ENCODE results near the gene MTA2. TPM values are rescaled to one million over a fixed set of nuclear protein-coding genes. Genes with fewer than 3 reads are reported as not detected.
"Not testable (repeated sequence)": the region's sequence is repeated elsewhere in the genome, so short reads cannot be mapped to it uniquely, and the experiment has no call there.

MTA2 gene
- total RNA-seq, 1 experiment from 2014 or later = 91.2 TPM

DNA sequence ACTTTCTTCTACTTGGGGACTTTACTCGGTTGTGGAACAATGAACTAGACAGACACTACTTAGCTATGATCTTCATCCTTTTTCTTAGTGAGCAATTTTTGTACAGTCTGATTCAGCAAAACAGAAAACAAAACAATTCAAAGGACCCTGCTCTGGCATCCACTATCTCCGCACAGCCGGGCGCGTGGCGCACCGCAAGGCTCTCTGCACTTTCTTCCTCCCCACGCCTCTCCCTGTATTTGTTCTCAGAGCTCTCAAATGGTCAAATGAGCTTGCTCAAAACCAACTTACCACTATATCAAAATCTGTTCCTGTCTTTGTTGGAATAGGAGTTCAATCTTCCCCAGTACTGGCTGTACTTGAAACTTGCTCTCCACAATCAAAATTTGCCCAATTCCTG is 35.4 kb downstream of the MTA2 start:
- DNase-seq (ENCODE audit: low read depth) = no peak

DNA sequence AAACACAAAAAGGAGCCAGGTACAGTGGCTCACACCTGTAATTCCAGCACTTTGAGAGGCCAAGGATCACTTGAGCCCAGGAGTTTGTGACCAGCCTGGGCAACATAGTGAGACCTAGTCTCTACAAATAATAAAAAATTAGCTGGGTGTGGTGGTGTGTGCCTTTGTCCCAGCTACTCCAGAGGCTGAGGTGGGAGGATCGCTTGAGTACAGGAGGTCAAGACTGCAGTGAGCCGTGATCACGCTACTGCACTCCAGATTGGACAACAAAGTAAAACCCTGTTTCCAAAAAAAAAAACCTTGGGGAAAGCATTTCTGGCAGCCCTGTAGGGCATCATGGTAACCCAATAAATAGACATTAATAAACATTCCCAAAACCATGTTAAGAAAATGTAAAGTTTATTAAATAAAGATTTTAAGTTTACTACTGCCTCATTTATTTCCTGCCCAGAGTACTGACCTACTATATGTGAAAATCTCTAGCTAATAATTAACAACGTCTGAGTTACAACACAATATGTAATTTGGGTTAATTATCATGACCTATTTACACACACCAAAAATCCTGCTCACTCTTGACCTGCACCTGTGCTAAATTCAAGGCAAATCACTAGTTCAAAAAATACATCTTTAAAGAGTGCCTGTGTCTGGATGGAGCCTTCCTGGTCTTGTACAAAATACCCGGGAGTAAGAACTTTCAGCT is 36.4 kb downstream of the MTA2 start:
- no peak for DNase-seq (ENCODE audit: low read depth)

DNA sequence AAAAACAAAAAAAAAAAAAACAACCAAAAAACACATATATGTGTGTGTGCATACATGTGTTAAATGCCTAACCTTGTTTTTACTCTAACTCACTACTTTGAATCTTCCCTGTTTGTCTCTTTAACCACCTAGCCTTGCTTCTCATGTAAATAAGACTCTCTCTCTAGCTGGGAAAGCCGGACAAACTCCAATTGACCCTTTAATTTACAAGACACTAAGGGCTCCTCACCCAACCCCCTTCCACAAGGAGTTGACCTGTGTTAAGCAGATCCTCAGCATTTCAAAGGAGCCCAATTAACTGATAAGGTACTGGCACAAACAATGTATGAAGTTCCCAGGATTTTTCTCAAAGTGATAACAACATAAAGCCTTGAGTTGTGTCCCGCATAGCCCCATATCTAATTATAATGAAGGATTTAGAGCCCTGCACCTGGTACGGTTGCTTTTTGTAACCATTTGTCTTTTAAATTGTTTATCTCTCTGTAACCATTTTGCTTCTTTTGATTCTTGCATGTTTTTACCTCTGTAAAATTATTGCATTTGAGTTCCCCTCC is 39.9 kb downstream of the MTA2 start:
- DNase-seq (ENCODE audit: low read depth) = not testable (repeated sequence)

DNA sequence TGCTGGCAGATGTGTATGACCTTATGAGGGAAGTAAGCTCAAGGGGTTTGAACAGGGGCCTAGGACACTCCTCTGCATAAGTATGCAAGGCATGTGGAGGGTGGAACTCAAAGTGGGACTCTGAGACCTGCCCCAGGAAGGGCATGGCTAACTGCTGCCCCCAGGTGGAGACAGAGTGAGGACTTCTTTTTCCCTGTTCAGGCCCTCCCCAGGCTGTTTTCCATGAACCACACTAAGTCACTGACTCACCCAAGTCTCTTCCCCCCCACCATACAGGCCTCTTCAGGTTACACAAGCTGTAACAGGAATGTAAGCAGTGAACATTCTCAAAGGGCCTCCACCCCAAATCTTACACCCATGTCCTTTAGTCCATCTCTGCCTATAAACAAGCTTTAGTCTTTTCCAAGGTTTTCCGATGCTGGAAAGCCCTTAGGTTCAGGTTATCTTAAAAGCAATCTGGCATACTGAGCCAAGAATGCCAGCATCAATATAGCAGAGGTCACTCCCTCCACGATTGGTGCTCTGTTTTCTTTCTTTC is 41.0 kb downstream of the MTA2 start:
- DNase-seq (ENCODE audit: low read depth) = peak; percentile 95

DNA sequence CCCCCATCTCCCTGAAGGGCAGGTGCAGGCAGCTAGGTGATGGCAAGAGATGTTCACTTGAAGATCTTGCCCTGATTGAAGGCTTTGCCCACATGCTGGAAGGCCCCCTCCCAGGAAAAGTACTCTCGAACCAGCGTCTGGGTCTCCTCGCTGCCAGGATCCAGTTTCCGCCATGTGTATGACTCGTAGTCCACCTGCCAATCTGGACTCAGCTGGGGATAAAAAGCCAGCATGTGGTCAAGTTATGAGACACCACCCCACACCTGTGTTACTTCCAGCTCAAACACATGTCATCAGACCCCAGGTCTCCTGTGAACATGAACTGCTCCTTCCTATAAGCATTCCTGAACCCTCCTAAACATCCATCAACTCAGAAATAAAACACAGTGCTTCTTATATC is 42.0 kb downstream of the MTA2 start:
- not testable (repeated sequence) for DNase-seq (ENCODE audit: low read depth)

DNA sequence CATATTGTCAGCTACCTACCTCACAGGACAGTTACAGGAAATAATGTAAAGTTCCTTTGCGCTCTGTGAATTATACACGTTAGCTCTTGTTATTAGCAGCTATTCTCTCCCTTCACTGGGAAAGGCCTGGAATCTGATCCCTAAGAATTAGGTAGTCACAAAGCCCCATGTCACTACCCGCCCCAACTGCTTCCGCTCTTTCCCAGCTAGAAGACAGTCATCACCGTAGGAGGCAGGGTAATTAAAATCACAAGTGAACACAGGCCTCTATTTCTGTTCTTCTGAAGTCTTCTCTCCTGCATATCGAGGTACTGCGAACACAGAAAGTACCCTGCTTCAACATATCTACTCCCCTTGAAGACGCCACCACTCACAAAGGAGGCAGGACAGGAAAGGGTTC is 42.5 kb downstream of the MTA2 start:
- no peak for DNase-seq (ENCODE audit: low read depth)

DNA sequence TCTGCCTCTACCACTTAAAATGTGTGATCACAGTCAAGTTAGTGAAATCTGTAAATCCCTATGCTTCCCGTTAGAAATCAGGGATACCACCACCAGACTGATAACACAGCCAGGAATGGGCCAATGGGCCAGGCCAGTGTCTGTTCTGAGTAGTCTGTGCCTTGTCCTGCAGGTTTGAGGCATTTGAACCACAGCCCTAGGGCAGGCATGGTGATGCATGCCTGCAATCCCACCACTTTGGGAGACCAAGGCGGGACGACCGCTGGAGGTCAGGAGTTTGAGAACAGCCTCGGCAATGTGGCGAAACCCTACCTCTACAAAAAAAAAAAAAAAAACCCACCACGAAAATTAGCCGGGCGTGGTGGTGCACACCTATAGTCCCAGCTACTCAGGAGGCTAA is 43.0 kb downstream of the MTA2 start:
- no peak for DNase-seq (ENCODE audit: low read depth)

DNA sequence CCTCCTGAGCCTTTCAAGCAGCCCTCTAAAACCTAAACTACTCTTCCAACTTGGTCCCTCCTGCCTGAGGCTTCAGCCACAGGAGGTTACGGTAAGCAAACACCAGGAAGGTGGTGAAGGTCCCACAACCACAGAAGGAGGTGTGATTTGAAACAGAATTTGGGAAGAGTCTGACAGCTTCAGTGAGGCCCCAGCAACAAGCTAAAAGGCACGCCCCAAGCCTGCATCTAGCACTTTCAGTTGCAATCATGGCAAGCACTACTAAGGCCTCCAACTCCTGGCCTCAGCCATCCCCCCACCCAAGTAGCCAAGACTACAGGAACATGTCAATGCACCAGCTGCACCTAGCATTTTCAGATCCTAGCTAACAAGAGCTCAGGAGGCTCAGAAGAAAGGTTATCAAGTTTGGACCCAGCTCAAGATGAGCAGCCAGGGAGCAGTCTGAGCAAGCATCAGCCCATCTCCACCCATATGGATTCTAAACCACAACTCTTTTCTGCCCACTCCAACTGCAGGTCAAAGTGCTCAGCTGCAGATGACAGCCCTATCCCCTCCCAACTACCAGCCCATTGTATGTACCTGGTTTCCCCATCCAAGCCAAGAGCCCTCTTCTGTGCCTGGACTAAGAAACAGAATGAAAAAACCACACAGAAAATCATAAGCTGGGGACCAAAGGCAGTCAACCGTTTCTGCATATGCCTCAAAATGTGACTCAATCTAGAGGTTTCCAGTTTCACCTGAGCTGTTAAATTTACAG is 44.6 kb downstream of the MTA2 start:
- DNase-seq (ENCODE audit: low read depth) = peak; percentile 39

DNA sequence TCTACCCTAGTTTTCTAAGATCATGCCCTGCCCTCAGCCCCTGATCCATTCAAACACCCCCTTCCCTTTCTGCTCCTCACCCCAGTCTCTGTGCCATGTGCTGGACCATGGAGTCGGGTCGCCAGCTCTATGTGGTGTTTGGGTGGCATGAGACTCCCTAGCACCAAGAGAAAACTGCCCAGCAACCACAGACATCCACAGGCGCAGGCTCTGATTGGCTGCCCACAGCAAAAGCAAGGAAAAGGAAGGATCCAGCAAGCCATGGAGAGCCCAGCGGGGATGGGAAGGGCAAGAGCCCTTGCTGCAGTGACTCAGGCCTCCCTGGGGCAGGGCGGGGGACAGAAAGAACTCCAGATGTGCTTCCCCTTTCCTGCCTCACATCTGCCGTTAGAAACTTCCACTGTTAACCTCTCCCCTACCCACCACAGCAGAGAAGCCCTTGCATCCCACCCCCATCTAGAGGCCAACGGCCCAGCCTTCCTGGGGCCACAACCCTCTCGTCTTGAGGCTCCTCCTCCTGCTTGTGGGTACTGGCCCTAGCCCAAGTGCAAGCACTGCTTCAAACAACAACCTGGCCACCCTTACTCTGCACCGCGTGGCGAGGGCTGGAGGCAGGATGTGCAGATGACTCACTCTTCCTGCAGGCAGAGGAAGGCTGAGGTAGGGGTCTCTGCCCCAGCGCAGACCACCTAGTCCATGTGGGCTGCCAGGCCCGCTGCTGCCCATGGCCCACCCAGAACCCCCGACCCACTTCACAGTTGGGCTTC is 45.4 kb downstream of the MTA2 start:
- DNase-seq (ENCODE audit: low read depth) = peak; percentile 99

DNA sequence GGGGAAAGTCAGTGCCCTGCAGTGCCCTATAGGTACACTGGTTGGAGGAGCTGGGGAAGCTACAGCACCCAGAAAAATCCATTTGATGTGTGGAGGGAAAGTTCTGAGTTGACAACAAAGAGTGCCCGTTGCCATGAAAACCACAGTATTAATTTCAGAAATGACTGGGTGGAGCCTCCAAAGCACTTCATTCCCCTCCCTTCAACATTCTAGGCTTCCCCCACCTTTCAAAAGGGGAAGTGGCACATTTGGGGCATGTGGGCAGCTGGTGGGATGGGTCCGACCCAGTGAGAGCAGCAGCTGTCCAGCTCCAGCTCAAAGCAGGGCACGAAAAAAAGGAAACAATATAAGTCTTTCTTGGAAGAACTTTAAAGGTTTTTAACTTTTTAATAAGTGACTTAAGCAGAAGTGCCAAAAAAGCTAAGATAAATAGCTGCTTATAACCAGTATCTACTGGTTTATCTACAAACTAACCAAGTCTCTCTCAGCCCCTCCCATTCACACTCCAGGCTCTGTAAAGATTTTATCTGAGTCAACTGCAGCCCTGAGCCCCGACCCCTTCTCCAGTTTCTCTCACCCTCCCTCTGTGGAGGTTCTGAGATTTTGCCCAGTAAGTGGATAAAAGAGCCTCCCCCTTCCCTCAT is 46.1 kb downstream of the MTA2 start:
- DNase-seq (ENCODE audit: low read depth) = peak; percentile 36

DNA sequence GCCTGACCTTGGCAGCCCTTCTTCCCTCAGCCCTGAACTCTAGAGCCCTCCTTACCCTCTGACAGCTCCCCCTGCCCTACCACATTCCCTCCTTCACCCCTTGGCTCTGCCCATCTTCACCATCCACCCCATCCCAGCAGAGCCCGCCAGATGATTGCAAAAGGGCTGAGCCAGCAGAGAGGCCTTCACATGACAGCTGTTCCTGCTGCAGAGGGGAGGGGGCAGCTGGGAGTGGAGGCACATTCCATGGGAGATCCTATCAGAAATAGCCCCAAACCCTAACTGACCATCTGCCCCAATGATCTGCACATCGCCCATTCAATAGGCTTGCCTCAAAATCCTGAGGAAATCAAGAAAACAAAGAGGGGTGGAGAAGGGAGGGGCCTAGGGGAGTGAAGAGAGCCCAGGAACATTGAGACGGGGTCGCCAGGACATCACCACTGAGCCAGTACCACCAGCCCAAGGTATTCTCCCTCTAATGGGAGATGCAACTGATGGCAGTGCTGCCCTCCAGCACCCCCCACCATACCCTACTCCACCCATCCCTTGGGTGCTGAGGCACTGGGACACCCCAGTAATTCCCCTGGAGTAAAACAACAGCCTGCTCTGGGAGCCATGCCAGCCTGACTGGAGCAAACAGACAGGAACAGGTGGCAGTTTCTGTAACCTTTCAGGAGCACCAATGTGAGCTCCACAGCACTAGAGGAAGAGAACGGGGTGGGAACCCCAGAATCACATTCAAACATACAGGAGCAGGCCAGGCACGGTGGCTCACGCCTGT is 47.1 kb downstream of the MTA2 start:
- DNase-seq (ENCODE audit: low read depth) = peak; percentile 38

DNA sequence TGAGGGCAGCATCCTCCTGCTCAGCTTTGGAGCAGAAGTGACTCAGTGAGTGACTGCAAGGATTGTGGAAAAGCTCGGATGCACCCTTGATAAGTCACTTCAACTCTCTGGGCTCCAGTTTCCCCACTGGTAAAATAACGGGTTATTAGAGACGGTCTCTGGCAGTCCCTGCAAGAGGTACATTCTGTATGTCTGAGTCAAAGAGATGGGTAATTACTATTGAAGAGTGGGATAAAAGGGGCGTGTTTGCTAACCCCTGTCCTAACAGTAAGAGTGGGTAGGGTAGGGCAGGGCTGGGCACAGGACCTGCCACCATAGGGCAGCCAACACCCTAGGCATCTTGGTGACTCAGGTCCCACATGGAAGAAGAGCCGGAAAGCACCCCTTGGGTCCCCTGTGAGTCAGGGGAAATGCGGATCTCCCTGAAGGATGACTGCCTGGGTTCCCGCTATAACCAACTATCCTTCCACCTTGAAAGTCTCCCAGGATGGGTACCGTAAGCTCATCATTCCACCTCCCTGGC is 47.8 kb downstream of the MTA2 start:
- DNase-seq (ENCODE audit: low read depth) = peak; percentile 87

DNA sequence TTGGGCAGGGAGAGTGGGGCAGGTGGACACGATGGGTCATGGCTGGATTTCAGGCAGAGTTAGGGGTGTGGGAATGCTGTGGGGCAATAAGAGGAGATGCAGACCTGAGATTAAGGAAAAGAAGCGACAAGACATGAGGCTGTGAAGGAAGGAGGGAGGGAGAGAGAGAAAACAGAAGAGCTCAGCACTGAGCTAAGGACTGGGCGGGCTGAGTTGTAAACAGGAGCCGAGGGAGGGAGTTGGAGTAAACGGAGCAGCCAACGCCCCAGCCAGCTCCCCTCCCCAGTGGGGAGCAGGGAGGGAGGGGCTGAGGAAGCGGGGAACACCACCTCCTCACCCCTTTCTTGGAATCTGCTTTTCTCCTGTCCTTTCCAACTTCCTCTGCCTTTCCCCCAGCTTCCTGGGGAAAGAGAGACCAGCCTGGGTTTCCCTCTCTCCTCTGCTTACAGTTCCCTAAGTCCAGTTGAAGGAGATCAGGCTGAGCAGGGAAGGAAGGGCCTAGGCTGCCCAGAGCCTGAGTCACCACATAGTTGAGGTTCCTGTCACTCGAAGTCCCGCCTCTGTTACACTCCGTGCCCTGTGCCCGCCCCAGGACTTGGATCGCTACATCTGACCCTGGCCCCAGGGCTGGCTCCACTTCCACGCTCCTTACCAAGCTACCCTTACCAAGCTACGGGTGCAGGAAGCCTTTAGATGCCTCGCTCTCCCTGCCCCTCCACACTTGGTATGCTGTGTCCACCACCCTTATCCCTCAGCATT is 48.4 kb downstream of the MTA2 start:
- DNase-seq (ENCODE audit: low read depth) = peak; percentile 97

DNA sequence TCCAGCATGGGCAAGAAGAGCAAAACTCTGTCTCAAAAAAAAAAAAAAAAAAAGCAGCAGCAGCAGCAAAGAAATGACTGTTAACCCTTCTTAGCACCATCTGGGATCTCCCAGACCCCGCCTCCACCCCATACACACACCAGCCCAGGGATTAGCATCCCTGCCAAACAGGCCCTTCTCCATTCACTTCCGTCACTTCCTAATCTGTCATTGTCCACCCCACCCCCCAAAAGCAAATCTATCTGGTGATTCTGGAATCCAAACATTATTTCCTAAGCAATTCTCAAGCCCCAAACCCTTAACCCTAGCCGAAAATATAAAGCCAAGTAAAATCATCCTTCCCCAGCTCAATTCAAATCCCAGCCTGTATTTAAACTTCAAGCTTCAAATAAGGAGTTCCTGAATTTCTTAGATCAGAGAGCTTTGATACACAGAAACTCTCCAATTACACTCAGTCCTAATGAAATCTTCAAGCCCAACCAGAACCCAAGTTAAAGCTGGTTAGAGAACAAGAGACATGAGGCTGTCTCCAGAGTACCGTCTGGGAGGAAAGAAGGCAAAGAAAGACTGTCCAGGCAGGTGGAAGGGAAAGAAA is 49.1 kb downstream of the MTA2 start:
- DNase-seq (ENCODE audit: low read depth) = peak; percentile 47

DNA sequence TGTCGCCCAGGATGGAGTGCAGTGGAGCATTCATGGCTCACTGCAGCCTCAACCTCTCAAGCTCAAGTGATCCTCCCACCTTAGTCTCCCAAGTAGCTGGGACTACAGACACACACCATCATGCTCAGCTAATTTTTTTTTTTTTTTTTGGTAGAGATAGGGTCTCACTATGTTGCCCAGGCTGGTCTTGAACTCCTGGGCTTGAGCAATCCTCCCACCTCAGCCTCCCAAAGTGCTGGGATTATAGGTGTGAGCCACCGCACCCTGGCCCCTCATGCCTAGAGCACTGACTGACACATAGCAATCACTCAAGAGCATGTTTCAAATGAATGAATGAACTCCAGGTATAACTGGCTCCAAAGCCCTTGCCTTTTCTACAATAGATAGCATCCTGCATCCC is 51.2 kb downstream of the MTA2 start:
- DNase-seq (ENCODE audit: low read depth) = not testable (repeated sequence)

DNA sequence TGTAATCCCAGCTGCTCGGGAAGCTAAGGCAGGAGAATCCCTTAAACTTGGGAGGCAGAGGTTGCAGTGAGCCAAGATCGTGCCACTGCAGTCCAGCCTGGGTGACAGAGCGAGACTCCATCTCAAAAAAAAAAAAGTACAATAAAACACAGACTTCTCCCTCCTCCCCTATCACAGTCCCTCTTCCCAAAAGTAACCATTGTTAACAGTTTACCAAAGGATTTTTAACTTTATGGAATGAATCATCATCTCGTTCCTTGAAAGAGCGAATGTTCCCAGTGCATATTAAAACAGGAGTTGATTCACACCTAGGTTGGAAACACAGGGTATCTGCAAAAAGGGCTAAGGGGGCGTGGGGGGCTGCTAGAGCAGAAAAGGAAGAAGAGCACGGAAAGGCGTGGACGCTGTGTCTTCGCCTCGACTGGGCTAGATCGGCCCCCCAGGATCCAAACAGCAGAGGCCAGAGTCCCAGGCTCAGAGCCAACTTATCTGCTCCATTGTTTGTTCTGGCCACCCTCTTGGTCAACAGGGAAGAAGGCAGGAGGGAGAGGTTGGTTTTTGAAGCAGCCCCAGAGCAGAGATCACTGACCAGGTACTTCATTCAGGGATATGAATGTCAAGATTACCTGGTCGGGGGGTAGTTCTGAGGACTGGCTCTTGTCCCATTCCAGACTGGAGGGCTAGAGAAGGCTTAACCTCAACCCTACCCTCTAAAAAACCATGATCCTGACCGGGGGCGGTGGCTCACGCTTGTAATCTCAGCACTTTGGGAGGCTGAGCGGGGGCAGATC is 52.9 kb downstream of the MTA2 start:
- DNase-seq (ENCODE audit: low read depth) = no peak

DNA sequence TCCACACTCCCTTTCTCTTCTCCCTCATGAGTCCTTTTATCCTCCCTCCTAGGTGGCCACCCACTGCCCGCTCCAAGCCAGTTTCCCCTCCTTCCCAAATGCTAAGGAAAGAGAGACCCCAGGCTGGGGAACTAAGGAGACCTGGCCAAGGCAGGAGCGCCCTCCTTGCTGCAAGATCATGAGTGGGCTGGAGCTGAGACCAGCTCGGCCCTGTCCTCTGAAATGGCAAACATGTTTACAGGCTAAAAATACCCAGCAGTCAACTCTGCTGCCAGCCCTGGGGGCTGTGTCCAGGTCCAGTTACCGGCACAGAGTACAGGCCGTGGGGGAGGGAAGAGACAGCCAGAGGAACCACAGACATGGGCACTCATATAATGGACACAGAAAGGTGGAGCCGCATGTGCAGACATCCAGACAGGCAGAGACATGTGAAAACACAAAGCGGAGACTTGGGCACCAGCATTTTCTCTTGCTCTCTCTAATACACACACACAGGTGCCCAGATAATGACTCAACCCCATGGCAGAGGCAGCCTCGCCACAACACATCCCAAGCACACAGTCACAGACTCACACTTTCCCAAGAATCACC is 53.9 kb downstream of the MTA2 start:
- DNase-seq (ENCODE audit: low read depth) = no peak
